Activated T-helper 1 cell treated with anti-CD3 and anti-CD28 coated beads, Interleukin-12 subunit alpha, Interleukin-12 subunit beta, Interleukin-2, Interleukin-4 antibody, amounts not matched to agents 30 ng/mL and 10 ng/mL and 1 ng/mL, durations not matched to agents 14 hours and 24 hours and 36 hours (primary cell): ENCODE measurements around the gene TPR. TPM values are rescaled to one million over a fixed set of nuclear protein-coding genes. Genes with fewer than 3 reads are reported as not detected.
"Not testable (repeated sequence)": the region's sequence is repeated elsewhere in the genome, so short reads cannot be mapped to it uniquely, and the experiment has no call there.

Experiments used
- DNase-seq: peaks from one replicate; pipeline ENCODE4 v3.0.0; 2021; ENCODE audit warnings: low spot score
- H3K27ac Mint-ChIP-seq: one replicate; pipeline ENCODE4 v1.8.0; 2021; ENCODE audit warnings: mild to moderate bottlenecking, mixed read lengths
- H3K27me3 Mint-ChIP-seq: one replicate; pipeline ENCODE4 v1.8.0; 2022; ENCODE audit warnings: mild to moderate bottlenecking, moderate library complexity, mixed read lengths; ENCODE audit not compliant: insufficient read depth
- H3K36me3 Mint-ChIP-seq: one replicate; pipeline ENCODE4 v1.8.0; 2021; ENCODE audit warnings: low read depth, mixed read lengths
- H3K4me1 Mint-ChIP-seq: one replicate; pipeline ENCODE4 v1.8.0; 2021; ENCODE audit warnings: low read depth, mixed read lengths
- H3K4me3 Mint-ChIP-seq: one replicate; pipeline ENCODE4 v1.8.0; 2021; ENCODE audit warnings: mild to moderate bottlenecking, moderate library complexity, mixed read lengths
- H3K9me3 Mint-ChIP-seq: one replicate; pipeline ENCODE4 v1.8.0; 2021; ENCODE audit warnings: mixed read lengths
- intact Hi-C: fragments of 100-400 bp; cut with micrococcal nuclease; formaldehyde crosslinking; loops from one replicate; pipeline ENCODE4 v1.15.1; 2024
- total RNA-seq: library from RNA; stranded (reverse); gene quantifications from 2 replicates; pipeline ENCODE4 v1.2.3, GENCODE V29; 2022

The TPR gene
- 174 and 179 TPM in 2 replicates for total RNA-seq

- H3K27me3 Mint-ChIP-seq: peaks cover 4% of the 10 kb centered on the region
- H3K36me3 Mint-ChIP-seq: peaks cover 32% of the 10 kb centered on the region
- peaks cover 59% of the 10 kb centered on the region for H3K4me1 Mint-ChIP-seq
- H3K27ac Mint-ChIP-seq: peak within 1 kb of the TSS; percentile 96
- no peaks in the 10 kb centered on the region for H3K9me3 Mint-ChIP-seq
- intact Hi-C loops: loop anchor here (1.0 to 2.0 kb wide), 6 partner anchors 23 to 1621 kb away; partner anchors contain the start of genes EDEM3, IVNS1ABP and SWT1
- peak; percentile 96 for DNase-seq
- peak within 1 kb of the TSS; percentile 100 for H3K4me3 Mint-ChIP-seq
Measured at GRCh38 chr1:186375152-186375928, at the start of gene TPR, which contains the start of gene ODR4. TSS of gene TPR (minus strand) at chr1:186375253. CDS start at chr1:186375028, 225 bp downstream. TSS of gene ODR4 (plus strand) at chr1:186375838. CDS start at chr1:186379786, 3,948 bp downstream.

DNA sequence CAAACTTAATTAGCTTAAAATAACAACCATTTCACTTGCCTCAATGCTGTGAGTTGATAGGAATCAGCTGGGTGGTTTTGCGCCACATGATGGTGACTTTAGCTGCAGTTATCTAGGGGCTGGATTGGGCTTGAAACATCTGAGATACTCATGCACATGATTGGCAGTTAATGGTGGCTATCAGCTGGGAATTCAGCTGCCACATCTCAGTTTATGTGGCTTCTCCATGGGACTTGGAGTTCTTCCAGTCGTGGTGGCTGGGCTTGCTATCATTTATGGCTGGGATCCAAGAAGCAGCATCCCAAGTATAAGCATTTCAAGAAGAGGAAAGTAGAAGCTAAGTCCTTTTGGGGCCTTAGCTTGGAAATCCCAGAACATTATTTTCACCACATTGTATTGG lies 49.5 kb upstream of the TPR start:
- H3K9me3 Mint-ChIP-seq: peaks cover 12% of the 10 kb centered on the region
- intact Hi-C loops: no loop called here
- H3K4me1 Mint-ChIP-seq: peaks cover 32% of the 10 kb centered on the region
- H3K4me3 Mint-ChIP-seq: no peak overlapping the region
- no peak for DNase-seq
- H3K36me3 Mint-ChIP-seq: peaks cover 31% of the 10 kb centered on the region
- H3K27me3 Mint-ChIP-seq: no peaks in the 10 kb centered on the region
- H3K27ac Mint-ChIP-seq: no peak overlapping the region

DNA sequence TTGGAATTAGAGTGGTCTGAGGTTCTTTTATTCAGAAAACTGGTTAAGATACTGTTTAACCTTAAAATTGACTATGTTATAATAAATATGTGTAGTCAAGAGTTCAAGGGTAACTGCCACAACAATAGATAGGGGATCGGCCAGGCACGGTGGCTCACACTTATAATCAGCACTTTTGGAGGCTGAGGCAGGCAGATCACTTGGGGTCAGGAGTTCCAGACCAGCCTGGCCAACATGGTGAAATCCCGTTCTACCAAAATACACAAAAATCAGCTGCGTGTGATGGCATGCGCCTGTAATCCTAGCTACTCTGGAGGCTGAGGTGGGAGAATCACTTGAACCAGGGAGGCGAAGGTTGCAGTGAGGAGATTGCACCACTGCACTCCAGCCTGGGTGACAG lies 46.4 kb upstream of the TPR start:
- Mint-ChIP-seq H3K9me3 (peaks cover 4% of the 10 kb centered on the region), H3K27ac (peak overlapping the region; percentile 23), H3K27me3 (no peaks in the 10 kb centered on the region), H3K36me3 (peaks cover 35% of the 10 kb centered on the region), H3K4me1 (peaks cover 28% of the 10 kb centered on the region), H3K4me3 (no peak overlapping the region)
- intact Hi-C loops: no loop called here
- DNase-seq: no peak

DNA sequence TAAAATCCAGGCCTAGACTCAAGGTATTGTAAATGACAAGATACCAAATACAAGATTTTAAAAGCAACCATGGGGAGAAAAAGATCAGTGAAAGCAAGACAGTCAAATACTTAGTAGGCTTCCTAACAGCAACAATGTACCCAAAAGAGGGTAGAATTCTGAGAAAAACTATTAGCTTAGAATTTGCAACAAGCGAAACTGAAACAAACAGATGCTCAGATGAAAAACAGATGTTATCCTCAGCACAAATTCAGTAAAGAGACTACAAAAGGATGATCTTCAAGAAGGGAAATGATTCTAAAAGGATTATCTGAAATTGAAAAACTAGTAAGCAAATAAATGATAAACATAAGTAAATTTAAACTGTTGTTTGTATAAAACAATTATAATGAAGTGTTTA lies 45.9 kb upstream of the TPR start:
- peak overlapping the region; percentile 92 for H3K27ac Mint-ChIP-seq
- no peak for DNase-seq
- peak overlapping the region; percentile 54 for H3K4me3 Mint-ChIP-seq
- peaks cover 24% of the 10 kb centered on the region for H3K4me1 Mint-ChIP-seq
- peaks cover 2% of the 10 kb centered on the region for H3K9me3 Mint-ChIP-seq
- no peaks in the 10 kb centered on the region for H3K27me3 Mint-ChIP-seq
- peaks cover 30% of the 10 kb centered on the region for H3K36me3 Mint-ChIP-seq
- intact Hi-C loops: loop anchor here (1.0 kb wide), 1 partner anchor 9 kb away; no protein-coding TSS in a partner anchor

DNA sequence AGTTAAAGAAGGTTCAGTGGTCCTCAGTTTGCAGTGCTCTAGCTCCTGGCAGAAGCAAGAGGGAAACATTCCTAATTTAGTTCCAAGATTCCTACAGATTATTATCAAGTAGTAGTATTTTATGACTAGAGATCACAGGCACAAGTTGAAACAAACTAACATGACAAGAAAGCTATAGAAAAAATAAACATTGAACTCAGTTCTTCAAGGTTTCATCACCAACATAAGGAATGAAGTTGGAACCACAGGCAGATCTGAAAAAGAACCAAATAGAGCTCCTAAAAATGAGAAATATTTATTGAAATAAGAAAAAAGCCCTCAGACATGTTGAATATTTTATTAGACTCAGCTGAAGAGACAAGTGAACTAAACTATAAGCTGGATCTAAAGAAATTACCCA lies 45.3 kb upstream of the TPR start:
- intact Hi-C loops: loop anchor here (1.0 kb wide), 1 partner anchor 8 kb away; no protein-coding TSS in a partner anchor
- Mint-ChIP-seq H3K27me3 (no peaks in the 10 kb centered on the region), H3K9me3 (no peaks in the 10 kb centered on the region), H3K4me3 (peak overlapping the region; percentile 54), H3K36me3 (peaks cover 25% of the 10 kb centered on the region), H3K4me1 (peaks cover 18% of the 10 kb centered on the region), H3K27ac (peak overlapping the region; percentile 92)
- no peak for DNase-seq

DNA sequence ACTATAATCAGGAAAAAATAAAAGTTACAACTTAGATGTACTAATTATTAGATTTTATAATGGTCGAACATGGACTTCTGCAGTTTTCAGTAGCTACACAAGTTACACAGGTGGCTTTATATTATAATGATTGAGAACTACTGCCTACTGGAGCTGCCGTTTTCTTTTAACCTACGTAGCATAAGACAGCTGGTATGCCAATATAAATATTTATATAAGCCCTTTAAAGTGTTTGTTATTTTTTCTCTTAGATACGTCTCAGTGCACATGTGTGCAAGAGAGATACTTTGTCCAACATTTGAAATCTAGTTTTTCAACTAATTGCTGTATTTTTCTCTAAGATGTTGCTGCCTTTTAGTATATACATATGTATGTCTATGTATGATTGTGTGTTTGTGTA lies 43.5 kb upstream of the TPR start:
- Mint-ChIP-seq H3K4me1 (peaks cover 18% of the 10 kb centered on the region), H3K27me3 (no peaks in the 10 kb centered on the region), H3K27ac (peak overlapping the region; percentile 11), H3K36me3 (peaks cover 20% of the 10 kb centered on the region), H3K4me3 (no peak overlapping the region), H3K9me3 (no peaks in the 10 kb centered on the region)
- intact Hi-C loops: no loop called here
- no peak for DNase-seq

- H3K36me3 Mint-ChIP-seq: peaks cover 6% of the 10 kb centered on the region
- DNase-seq: no peak
- H3K4me1 Mint-ChIP-seq: no peaks in the 10 kb centered on the region
- H3K27ac Mint-ChIP-seq: no peak overlapping the region
- intact Hi-C loops: no loop called here
- no peak overlapping the region for H3K4me3 Mint-ChIP-seq
- no peaks in the 10 kb centered on the region for H3K9me3 Mint-ChIP-seq
- no peaks in the 10 kb centered on the region for H3K27me3 Mint-ChIP-seq
Measured at GRCh38 chr1:186413319-186413718, 38.3 kb upstream of the TPR start.

- intact Hi-C loops: loop anchor here (10.0 kb wide), 2 partner anchors 276 to 396 kb away; partner anchors contain the start of gene PTGS2
- H3K9me3 Mint-ChIP-seq: no peaks in the 10 kb centered on the region
- H3K4me1 Mint-ChIP-seq: peaks cover 9% of the 10 kb centered on the region
- no peak overlapping the region for H3K4me3 Mint-ChIP-seq
- DNase-seq: no peak
- H3K27ac Mint-ChIP-seq: no peak overlapping the region
- H3K27me3 Mint-ChIP-seq: no peaks in the 10 kb centered on the region
- H3K36me3 Mint-ChIP-seq: peaks cover 13% of the 10 kb centered on the region
Measured at GRCh38 chr1:186409091-186409490, 34.0 kb upstream of the TPR start.

DNA sequence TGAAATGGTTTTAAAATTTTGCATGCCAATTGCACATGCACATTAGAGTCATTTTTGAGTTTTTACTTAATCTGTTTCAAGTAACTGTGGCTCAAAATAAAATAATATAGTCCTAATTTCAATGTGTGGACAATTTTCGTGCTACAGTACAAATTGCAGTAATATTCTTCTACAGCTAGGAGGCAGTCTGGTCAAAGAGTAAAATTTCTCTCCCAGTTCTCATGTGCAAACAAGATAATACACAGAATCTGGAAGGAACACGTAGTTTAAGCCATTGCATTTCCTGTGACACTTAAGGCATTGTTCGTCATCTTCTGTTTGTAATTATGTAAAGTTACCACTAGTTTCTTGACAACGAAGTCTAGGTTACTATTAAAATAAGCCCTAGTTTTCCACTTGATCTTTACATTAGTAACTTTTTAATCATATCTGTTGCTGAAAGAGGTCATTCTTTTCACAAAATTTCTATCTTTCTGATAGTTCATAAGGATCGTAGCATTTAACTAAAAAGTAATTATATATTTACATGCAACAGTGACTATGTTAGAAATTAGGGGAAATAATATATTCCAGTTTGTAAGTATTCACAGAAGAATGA lies 29.5 kb upstream of the TPR start:
- Mint-ChIP-seq H3K4me3 (no peak overlapping the region), H3K36me3 (peaks cover 21% of the 10 kb centered on the region), H3K27me3 (no peaks in the 10 kb centered on the region), H3K9me3 (no peaks in the 10 kb centered on the region), H3K27ac (peak overlapping the region; percentile 44), H3K4me1 (peaks cover 9% of the 10 kb centered on the region)
- DNase-seq: no peak
- intact Hi-C loops: loop anchor here (1.0 to 10.0 kb wide), 6 partner anchors 78 to 582 kb away; partner anchors contain the start of gene PTGS2

DNA sequence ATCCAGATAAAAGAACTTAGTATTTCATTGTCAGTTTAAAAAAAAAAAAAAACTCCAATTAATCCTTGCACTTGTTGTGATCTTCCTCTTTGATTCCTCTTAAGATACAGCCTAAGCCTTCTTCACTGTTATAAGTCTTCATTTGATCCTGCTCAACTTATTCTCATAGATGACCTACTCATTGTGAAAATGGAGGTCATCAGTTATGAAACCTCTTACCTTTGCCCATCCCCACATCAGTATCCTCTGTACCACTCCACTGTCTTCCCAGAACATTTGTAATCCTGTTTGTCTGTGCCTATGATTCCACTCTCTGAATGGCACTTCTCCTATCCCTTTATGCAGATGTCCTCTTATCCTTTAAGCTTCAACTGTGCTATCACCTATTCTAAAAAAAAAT lies 28.6 kb upstream of the TPR start:
- peaks cover 9% of the 10 kb centered on the region for H3K4me1 Mint-ChIP-seq
- intact Hi-C loops: loop anchor here (1.0 to 10.0 kb wide), 6 partner anchors 79 to 583 kb away; partner anchors contain the start of gene PTGS2
- H3K4me3 Mint-ChIP-seq: no peak overlapping the region
- no peaks in the 10 kb centered on the region for H3K27me3 Mint-ChIP-seq
- no peaks in the 10 kb centered on the region for H3K9me3 Mint-ChIP-seq
- H3K36me3 Mint-ChIP-seq: peaks cover 21% of the 10 kb centered on the region
- DNase-seq: no peak
- no peak overlapping the region for H3K27ac Mint-ChIP-seq

- peaks cover 15% of the 10 kb centered on the region for H3K36me3 Mint-ChIP-seq
- DNase-seq, H3K4me1 Mint-ChIP-seq: not testable (repeated sequence)
Measured at GRCh38 chr1:186401446-186401845, 26.4 kb upstream of the TPR start.

GRCh38 chr1:186392711-186393110 lies 17.7 kb upstream of the TPR start:
- Mint-ChIP-seq H3K36me3 (peaks cover 30% of the 10 kb centered on the region), H3K27ac (peak overlapping the region; percentile 31)
- H3K27me3 Mint-ChIP-seq, intact Hi-C loops, DNase-seq, H3K4me1 Mint-ChIP-seq, H3K9me3 Mint-ChIP-seq, H3K4me3 Mint-ChIP-seq: not testable (repeated sequence)

More at GRCh38 chr1:186401446-186401845, 26.4 kb upstream of the TPR start:
- H3K9me3 Mint-ChIP-seq, H3K4me3 Mint-ChIP-seq, H3K27ac Mint-ChIP-seq, H3K27me3 Mint-ChIP-seq: not testable (repeated sequence)
- intact Hi-C loops: loop anchor here (5.0 to 10.0 kb wide), 4 partner anchors 206 to 403 kb away; partner anchors contain the start of gene PTGS2

DNA sequence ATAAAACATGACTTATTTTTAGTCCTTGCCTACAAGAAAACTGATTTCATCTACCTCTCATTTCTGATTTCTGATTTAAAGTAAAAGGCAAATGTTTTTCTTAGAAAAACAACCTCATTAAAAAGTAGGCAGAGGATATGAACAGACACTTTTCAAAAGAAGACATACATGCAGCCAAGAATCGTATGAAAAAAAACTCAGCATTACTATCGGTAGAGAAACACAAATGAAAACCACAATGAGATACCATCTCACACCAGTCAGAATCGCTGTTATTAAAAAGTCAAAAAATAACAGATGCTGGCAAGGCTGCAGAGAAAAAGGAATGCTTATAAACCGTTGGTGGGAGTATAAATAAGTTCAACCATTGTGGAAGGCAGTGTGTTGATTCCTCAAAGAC lies 16.8 kb upstream of the TPR start:
- Mint-ChIP-seq H3K4me1 (no peaks in the 10 kb centered on the region), H3K4me3 (no peak overlapping the region), H3K27ac (no peak overlapping the region), H3K27me3 (no peaks in the 10 kb centered on the region), H3K36me3 (peaks cover 31% of the 10 kb centered on the region), H3K9me3 (no peaks in the 10 kb centered on the region)
- intact Hi-C loops: no loop called here
- no peak for DNase-seq
